K562 (cell line): Measurements from ENCODE around the gene ZFP62. TPM values are rescaled to one million over a fixed set of nuclear protein-coding genes. Genes with fewer than 3 reads are reported as not detected.

Experiments
- CC2D1A ChIP-seq: fragments of 450-650 bp; IDR thresholded peaks from 2 replicates; pipeline ENCODE4 v1.6.1; 2017; ENCODE audit warnings: mild to moderate bottlenecking
- CCNT2 ChIP-seq: IDR thresholded peaks from 2 replicates; pipeline ENCODE4 v1.6.1; 2011; ENCODE audit warnings: borderline replicate concordance, low read depth, mild to moderate bottlenecking, moderate library complexity, mixed read lengths, low read length; ENCODE audit not compliant: insufficient read length; ENCODE audit errors: extremely low read depth
- FOXA1 ChIP-seq: fragments of 450-650 bp; IDR thresholded peaks from 2 replicates; pipeline ENCODE4 v1.6.1; 2016; ENCODE audit warnings: mild to moderate bottlenecking, borderline replicate concordance
- FOXK2 ChIP-seq, 2 experiments: fragments of 450-650 bp; IDR thresholded peaks in 1 of 2; conservative IDR thresholded peaks in 1 of 2; 2 replicates each; pipeline ENCODE4 v1.6.1; 2016; ENCODE audit warnings: low read depth in 2 of 2, mild to moderate bottlenecking in 1 of 2
- HDAC8 ChIP-seq: fragments of 450-650 bp; IDR thresholded peaks from 2 replicates; pipeline ENCODE4 v1.6.1; 2016; ENCODE audit warnings: mild to moderate bottlenecking, missing genetic modification characterization, moderate library complexity, missing compliant biosample characterization
- ID3 ChIP-seq, 2 experiments: fragments of 250-450 bp in 1 of 2; fragments of 450-650 bp in 1 of 2; sonication (Bioruptor Pico) in 1 of 2; IDR thresholded peaks; 2 replicates each; pipeline versions ENCODE4 v1.6.1 to v1.8.0; 2016 to 2021; ENCODE audit warnings: mild to moderate bottlenecking in 2 of 2, moderate library complexity in 2 of 2, missing compliant biosample characterization in 1 of 2, missing genetic modification characterization in 1 of 2
- JUN ChIP-seq, 2 experiments: sonication (generic) in 1 of 2; formaldehyde crosslinking in 1 of 2; IDR thresholded peaks; 2 replicates each; pipeline versions ENCODE4 v1.6.1 to v1.8.0; 2012 to 2022; ENCODE audit warnings: borderline replicate concordance in 2 of 2, mild to moderate bottlenecking in 2 of 2, improper control_type of control experiment in 1 of 2, low read depth in 1 of 2, low read length in 1 of 2, missing genetic modification reagents in 1 of 2
- MTA1 ChIP-seq: fragments of 450-650 bp; IDR thresholded peaks from 2 replicates; pipeline ENCODE4 v1.6.1; 2017; ENCODE audit warnings: borderline replicate concordance
- NR1H2 ChIP-seq: sonication (generic); formaldehyde crosslinking; IDR thresholded peaks from 2 replicates; pipeline ENCODE4 v1.4.0; 2020; ENCODE audit warnings: mild to moderate bottlenecking, missing genetic modification reagents
- NR2F6 ChIP-seq: fragments of 450-650 bp; formaldehyde crosslinking; IDR thresholded peaks from 2 replicates; pipeline ENCODE4 v1.4.0; 2020; ENCODE audit warnings: mild to moderate bottlenecking
- POLR2H ChIP-seq: IDR thresholded peaks from 2 replicates; pipeline ENCODE4 v1.6.1; 2016; ENCODE audit warnings: missing genetic modification characterization, low read depth, mild to moderate bottlenecking, control low read depth, missing compliant biosample characterization, moderate library complexity
- SMARCC2 ChIP-seq: fragments of 450-650 bp; IDR thresholded peaks from 2 replicates; pipeline ENCODE4 v1.6.1; 2017; ENCODE audit warnings: antibody characterized with exemption, moderate library complexity, mild to moderate bottlenecking, low read depth
- STAG1 ChIP-seq: sonication (generic); formaldehyde crosslinking; IDR thresholded peaks from 2 replicates; pipeline ENCODE4 v1.5.0; 2020; ENCODE audit warnings: missing genetic modification reagents, borderline replicate concordance
- TRIM24 ChIP-seq, 2 experiments: fragments of 450-650 bp; IDR thresholded peaks; 2 replicates each; pipeline ENCODE4 v1.6.1; 2016
- ZBTB7A ChIP-seq: IDR thresholded peaks from 2 replicates; pipeline ENCODE4 v1.6.1; 2011; ENCODE audit warnings: low read depth, mild to moderate bottlenecking, low read length, moderate library complexity, borderline replicate concordance; ENCODE audit not compliant: control insufficient read depth
- ZFP30 ChIP-seq: fragments of 250-450 bp; sonication (Bioruptor Pico); IDR thresholded peaks from 2 replicates; pipeline ENCODE4 v1.8.0; 2022; ENCODE audit warnings: moderate library complexity, mild to moderate bottlenecking, inconsistent platforms, borderline replicate concordance
- ZNF212 ChIP-seq: fragments of 450-650 bp; formaldehyde crosslinking; IDR thresholded peaks from 2 replicates; pipeline ENCODE4 v1.4.0; 2020; ENCODE audit warnings: mild to moderate bottlenecking
- ZNF830 ChIP-seq: fragments of 250-450 bp; sonication (Bioruptor Pico); IDR thresholded peaks from 2 replicates; pipeline ENCODE4 v1.5.0; 2021; ENCODE audit warnings: mild to moderate bottlenecking
- polyA plus RNA-seq, 8 experiments: library from polyadenylated mRNA; depleted of rRNA in 4 of 8; stranded (reverse) in 5 of 8; unstranded in 3 of 8; fragments of >200 nt; fragmentation: Nextera tagmentation in 2 of 8; fragmentation: Illumina TruSeq in 1 of 8; extraction: Ambion mirVana in 2 of 8; extraction: Trizol in 1 of 8; gene quantifications; 2 replicates each; pipeline versions ENCODE4 v1.2.1 to v1.2.3, GENCODE V29; 2011 to 2014; ENCODE audit warnings: inconsistent platforms in 1 of 8, missing spikeins in 1 of 8
- total RNA-seq, 7 experiments: library from RNA; depleted of rRNA in 6 of 7; stranded (reverse); fragments of >200 nt in 6 of 7; fragmentation: Illumina TruSeq in 2 of 7; extraction: Trizol in 2 of 7; gene quantifications; 2 replicates each; pipeline versions ENCODE4 v1.2.1 to v1.2.3, GENCODE V29; 2011 to 2021; ENCODE audit warnings: low replicate concordance in 1 of 7
- TF ChIP-seq, protein P1 (sequence below): fragments of 450-650 bp; IDR thresholded peaks from 2 replicates; pipeline ENCODE4 v1.6.1; 2016
- TF ChIP-seq, protein P2 (sequence below): sonication (generic); formaldehyde crosslinking; IDR thresholded peaks from 2 replicates; pipeline ENCODE4 v1.4.0; 2020; ENCODE audit warnings: mild to moderate bottlenecking, missing genetic modification reagents
- TF ChIP-seq, protein P3 (sequence below): fragments of 200-800 bp; sonication (Bioruptor generic); IDR thresholded peaks from 2 replicates; pipeline ENCODE4 v1.6.1; 2017; ENCODE audit warnings: missing genetic modification characterization, missing compliant biosample characterization

ZFP62 gene
- total and polyA plus RNA-seq, 9 of the 15 experiments (the other 6 are each of a cell fraction or from before 2014, with no cell fraction given), result 12.2 to 37.5 (median 25.0) TPM

- TF ChIP-seq, protein P1, sequence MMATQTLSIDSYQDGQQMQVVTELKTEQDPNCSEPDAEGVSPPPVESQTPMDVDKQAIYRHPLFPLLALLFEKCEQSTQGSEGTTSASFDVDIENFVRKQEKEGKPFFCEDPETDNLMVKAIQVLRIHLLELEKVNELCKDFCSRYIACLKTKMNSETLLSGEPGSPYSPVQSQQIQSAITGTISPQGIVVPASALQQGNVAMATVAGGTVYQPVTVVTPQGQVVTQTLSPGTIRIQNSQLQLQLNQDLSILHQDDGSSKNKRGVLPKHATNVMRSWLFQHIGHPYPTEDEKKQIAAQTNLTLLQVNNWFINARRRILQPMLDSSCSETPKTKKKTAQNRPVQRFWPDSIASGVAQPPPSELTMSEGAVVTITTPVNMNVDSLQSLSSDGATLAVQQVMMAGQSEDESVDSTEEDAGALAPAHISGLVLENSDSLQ, result no peak
- TF ChIP-seq ZNF212 (CRISPR knock-in tag) (no peak), NR2F6 (CRISPR knock-in tag) (no peak), ZBTB7A (peak; percentile 29; the same call in 1 of the 2 replicates), ZNF830 (CRISPR knock-in tag) (peak; percentile 68; the same call in 1 of the 2 replicates), TRIM24 (IDR thresholded peaks at IDR 0.05) (no peak), ID3 (CRISPR knock-in tag; IDR thresholded peaks at IDR 0.05) (no peak), ID3 (tag; IDR thresholded peaks at IDR 0.05) (0 out of 2 replicates have a peak, but pooled peaks have one; percentile 35), CC2D1A (no peak), SMARCC2 (no peak; the same call in 1 of the 2 replicates), FOXA1 (no peak), JUN (IDR thresholded peaks at IDR 0.05; ENCODE audit: borderline replicate concordance, low read depth, low read length) (no peak), JUN (CRISPR knock-in tag; IDR thresholded peaks at IDR 0.05; ENCODE audit: borderline replicate concordance) (peak; percentile 25; the same call in 1 of the 2 replicates), MTA1 (no peak; the same call in 1 of the 2 replicates), POLR2H (peak; percentile 69), NR1H2 (CRISPR knock-in tag) (no peak), ZFP30 (CRISPR knock-in tag) (no peak), HDAC8 (tag) (no peak), STAG1 (no peak), FOXK2 (conservative IDR thresholded peaks at IDR 0.05 in 1 of 2, IDR thresholded peaks at IDR 0.05 in 1 of 2; ENCODE audit: low read depth in 2 of 2) (peak; percentile 34 to 38; a peak in 1 of 4 replicates), CCNT2 (peak; percentile 56)
- TF ChIP-seq, protein P2, sequence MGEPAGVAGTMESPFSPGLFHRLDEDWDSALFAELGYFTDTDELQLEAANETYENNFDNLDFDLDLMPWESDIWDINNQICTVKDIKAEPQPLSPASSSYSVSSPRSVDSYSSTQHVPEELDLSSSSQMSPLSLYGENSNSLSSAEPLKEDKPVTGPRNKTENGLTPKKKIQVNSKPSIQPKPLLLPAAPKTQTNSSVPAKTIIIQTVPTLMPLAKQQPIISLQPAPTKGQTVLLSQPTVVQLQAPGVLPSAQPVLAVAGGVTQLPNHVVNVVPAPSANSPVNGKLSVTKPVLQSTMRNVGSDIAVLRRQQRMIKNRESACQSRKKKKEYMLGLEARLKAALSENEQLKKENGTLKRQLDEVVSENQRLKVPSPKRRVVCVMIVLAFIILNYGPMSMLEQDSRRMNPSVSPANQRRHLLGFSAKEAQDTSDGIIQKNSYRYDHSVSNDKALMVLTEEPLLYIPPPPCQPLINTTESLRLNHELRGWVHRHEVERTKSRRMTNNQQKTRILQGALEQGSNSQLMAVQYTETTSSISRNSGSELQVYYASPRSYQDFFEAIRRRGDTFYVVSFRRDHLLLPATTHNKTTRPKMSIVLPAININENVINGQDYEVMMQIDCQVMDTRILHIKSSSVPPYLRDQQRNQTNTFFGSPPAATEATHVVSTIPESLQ, result 0 out of 2 replicates have a peak, but pooled peaks have one; percentile 23
- TF ChIP-seq, protein P3, sequence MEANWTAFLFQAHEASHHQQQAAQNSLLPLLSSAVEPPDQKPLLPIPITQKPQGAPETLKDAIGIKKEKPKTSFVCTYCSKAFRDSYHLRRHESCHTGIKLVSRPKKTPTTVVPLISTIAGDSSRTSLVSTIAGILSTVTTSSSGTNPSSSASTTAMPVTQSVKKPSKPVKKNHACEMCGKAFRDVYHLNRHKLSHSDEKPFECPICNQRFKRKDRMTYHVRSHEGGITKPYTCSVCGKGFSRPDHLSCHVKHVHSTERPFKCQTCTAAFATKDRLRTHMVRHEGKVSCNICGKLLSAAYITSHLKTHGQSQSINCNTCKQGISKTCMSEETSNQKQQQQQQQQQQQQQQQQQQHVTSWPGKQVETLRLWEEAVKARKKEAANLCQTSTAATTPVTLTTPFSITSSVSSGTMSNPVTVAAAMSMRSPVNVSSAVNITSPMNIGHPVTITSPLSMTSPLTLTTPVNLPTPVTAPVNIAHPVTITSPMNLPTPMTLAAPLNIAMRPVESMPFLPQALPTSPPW (CRISPR knock-in tag), result peak; percentile 61
Measured at GRCh38 chr5:180831139-180832093, 29.7 kb downstream of the ZFP62 start (continued).
